ENCODE measurements around the gene RBX1.

DNA sequence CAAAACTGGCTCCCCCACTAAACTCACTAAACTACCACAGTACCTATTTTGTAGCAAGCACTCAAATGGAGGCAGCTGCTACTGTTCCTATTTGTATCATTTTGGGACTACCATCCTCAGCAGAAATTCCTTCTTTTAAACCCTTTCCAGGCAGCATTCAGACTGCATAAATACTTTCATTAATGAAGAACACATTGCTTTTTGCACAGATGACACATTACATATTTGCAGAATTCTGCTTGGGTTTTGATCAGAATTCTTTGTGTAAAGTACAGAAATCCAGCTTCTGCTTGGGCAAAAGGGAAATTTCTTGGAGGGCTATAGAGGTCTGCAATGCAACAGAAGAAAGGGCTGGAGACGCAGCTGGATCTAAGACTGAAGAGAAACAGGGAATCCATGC lies 24.2 kb downstream of the RBX1 start:
- TF ChIP-seq, protein P1, sequence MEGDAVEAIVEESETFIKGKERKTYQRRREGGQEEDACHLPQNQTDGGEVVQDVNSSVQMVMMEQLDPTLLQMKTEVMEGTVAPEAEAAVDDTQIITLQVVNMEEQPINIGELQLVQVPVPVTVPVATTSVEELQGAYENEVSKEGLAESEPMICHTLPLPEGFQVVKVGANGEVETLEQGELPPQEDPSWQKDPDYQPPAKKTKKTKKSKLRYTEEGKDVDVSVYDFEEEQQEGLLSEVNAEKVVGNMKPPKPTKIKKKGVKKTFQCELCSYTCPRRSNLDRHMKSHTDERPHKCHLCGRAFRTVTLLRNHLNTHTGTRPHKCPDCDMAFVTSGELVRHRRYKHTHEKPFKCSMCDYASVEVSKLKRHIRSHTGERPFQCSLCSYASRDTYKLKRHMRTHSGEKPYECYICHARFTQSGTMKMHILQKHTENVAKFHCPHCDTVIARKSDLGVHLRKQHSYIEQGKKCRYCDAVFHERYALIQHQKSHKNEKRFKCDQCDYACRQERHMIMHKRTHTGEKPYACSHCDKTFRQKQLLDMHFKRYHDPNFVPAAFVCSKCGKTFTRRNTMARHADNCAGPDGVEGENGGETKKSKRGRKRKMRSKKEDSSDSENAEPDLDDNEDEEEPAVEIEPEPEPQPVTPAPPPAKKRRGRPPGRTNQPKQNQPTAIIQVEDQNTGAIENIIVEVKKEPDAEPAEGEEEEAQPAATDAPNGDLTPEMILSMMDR (IDR thresholded peaks at IDR 0.05): no peak
- TF ChIP-seq POLR2A (IDR thresholded peaks at IDR 0.05) (no peak), EP300 (IDR thresholded peaks at IDR 0.05) (no peak)
